Brain pericyte (primary cell): Measurements from ENCODE around the gene NMRAL1.

Experiments used
- DNase-seq: peaks from one replicate; pipeline ENCODE4 v3.0.0-alpha.2; 2012; ENCODE audit warnings: low read depth, low spot score

The NMRAL1 gene

GRCh38 chr16:4505356-4506147 is 31.1 kb upstream of the NMRAL1 start:
- no peak for DNase-seq

GRCh38 chr16:4501071-4501478 is 26.6 kb upstream of the NMRAL1 start:
- DNase-seq: no peak

DNA sequence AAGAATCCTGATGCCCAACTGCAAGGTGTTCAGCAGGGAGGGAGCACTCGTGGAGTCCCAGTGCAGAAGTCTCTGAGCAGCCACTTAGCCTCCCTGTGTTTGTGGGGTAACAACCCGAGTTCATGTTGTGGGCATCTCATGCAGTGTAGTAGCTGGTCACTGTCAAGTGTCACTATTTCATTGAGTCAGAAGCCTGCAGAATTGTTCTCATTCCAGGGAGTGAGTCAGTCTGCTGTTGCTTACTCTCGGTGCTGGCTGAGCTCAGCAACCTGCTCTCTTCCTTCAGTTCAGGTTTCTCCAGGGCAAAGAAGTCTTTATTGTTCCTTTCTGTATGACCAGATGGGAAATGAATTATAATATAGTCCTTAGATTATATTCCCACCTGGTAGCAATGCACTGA is 25.8 kb upstream of the NMRAL1 start:
- no peak for DNase-seq

- no peak for DNase-seq
Measured at GRCh38 chr16:4499196-4499555, 24.8 kb upstream of the NMRAL1 start.

- DNase-seq: no peak
Measured at GRCh38 chr16:4498546-4499195, 24.2 kb upstream of the NMRAL1 start.

GRCh38 chr16:4496305-4496704 is 21.9 kb upstream of the NMRAL1 start:
- no peak for DNase-seq

GRCh38 chr16:4495766-4496165 is 21.3 kb upstream of the NMRAL1 start:
- no peak for DNase-seq

DNA sequence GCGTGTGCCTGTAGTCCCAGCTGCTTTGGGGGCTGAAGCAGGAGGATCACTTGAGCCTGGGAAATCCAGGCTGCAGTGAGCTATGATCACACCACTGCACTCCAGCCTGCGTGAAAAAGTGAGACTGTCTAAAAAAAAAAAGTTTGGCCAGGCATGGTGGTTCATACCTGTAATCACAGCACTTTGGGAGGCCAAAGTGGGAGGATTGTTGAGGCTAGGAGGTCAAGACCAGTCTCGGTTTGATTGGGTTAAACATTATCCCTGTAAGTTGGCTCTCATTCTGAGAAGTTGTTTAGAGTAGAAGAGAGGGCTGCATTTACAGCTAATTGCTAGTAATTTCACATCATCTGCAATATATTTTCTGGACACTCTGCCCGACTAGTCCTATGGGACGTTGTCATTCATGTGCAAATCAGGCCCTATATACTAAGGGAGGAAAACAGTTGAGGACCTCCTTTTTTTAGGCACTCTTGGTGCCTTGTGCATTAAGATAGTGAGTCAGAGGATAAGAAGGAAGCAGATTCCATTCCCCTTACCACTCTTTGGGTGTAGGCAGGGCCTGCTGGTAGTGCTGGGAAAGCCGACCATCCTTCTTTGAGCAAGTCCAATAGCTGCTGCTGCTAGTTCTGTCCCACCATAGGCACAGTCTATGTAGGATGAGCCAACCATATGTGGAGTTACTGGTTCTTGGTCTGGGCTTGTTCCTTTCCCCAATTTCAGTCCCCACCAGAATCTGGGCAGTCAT is 20.5 kb upstream of the NMRAL1 start:
- no peak for DNase-seq

- DNase-seq: no peak
Measured at GRCh38 chr16:4491898-4492297, 17.5 kb upstream of the NMRAL1 start.

- DNase-seq: no peak
Measured at GRCh38 chr16:4489030-4489429, 14.6 kb upstream of the NMRAL1 start.

DNA sequence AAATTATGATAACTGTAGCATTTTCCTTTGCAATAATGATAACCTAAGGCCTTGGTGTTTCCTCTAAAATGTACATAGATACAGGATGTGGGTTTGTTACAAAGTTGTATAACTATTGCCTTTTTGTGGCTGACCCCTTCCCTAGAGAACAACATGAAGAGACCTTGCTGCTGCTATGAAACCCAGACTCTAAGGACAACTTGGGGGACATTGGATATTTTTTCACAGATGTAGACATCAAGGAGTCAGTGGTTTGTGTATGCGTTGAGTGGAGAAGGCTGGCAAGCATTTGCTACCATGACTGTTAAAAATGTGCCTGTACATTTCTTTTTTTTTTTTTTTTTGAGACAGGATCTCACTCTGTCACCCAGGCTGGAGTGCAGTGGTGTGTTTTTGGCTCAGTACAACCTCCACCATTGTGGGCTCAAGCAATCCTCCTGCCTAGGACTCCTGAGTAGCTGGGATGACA is 14.1 kb upstream of the NMRAL1 start:
- DNase-seq: no peak

GRCh38 chr16:4487955-4488498 is 13.6 kb upstream of the NMRAL1 start:
- DNase-seq: no peak

- no peak for DNase-seq
Measured at GRCh38 chr16:4486126-4486893, 11.9 kb upstream of the NMRAL1 start.

GRCh38 chr16:4481963-4482362 is 7.5 kb upstream of the NMRAL1 start:
- no peak for DNase-seq

DNA sequence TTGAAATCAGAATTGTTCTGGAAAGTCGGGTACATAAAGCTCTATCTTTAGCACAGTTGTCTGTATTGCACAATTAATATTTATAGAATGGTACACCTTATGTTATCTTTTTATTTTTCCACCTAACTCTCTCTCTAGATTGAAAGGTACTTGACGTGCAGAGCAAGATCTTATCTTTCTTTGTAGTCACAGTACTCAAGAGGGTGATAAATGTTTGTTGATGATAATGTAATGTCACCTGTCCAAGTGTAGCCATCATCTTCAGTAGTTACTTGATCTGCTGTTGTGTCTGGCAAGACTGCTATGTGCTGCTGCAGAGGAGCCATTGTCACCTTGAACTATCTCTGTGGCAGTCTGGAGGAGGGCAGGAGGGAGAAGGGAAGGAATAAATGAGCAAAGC is 7.1 kb upstream of the NMRAL1 start:
- no peak for DNase-seq

- no peak for DNase-seq
Measured at GRCh38 chr16:4477966-4478365, 3.5 kb upstream of the NMRAL1 start.

GRCh38 chr16:4475880-4476788 is 1.7 kb upstream of the NMRAL1 start, which contains the start of gene HMOX2:
TSS of gene HMOX2 (plus strand) at chr16:4476398. CDS start at chr16:4505525, 29,127 bp downstream.
- peak; percentile 70 for DNase-seq

- DNase-seq: no peak
Measured at GRCh38 chr16:4472880-4473279, 1.5 kb downstream of the NMRAL1 start.

- DNase-seq: no peak
Measured at GRCh38 chr16:4471869-4472268, 2.6 kb downstream of the NMRAL1 start.

GRCh38 chr16:4468972-4469371 is 5.5 kb downstream of the NMRAL1 start:
- DNase-seq: no peak
